K562 (cell line): ENCODE measurements around the gene G6PC2. TPM values are rescaled to one million over a fixed set of nuclear protein-coding genes. Genes with fewer than 3 reads are reported as not detected.

ENCODE experiments used
- ATAC-seq: fragments of 200-7000 bp; cut with Tn5 transposase; 3 replicates; pipeline ENCODE4 v1.9.1; 2020; ENCODE audit warnings: moderate library complexity
- BruUV-seq: library from RNA; stranded (reverse); fragments of 400-500 nt; replicated peaks from 2 replicates; lab custom pipeline; 2021; lab: Mats Ljungman, UMichigan
- CTCF ChIA-PET: fragments of 300-600 bp; formaldehyde crosslinking; extraction: SDS; loops from one replicate; lab custom pipeline; 2021; ENCODE audit warnings: low intra/inter-chr PET ratio; lab: Yijun Ruan, JAX
- POLR2A ChIA-PET: fragments of 300-600, 350-650 bp; sonication (Branson Sonifier 250); formaldehyde crosslinking; extraction: SDS; loops from one replicate; lab custom pipeline; 2021; ENCODE audit warnings: antibody characterized with exemption, inconsistent platforms; lab: Yijun Ruan, JAX
- DNase-seq, 4 experiments: peaks; one replicate each; pipeline versions ENCODE4 v3.0.0 to v3.0.0-alpha.2; 2011 to 2018; ENCODE audit warnings: low spot score in 3 of 4, mixed read lengths in 3 of 4; ENCODE audit errors: extremely low read depth in 1 of 4
- FAIRE-seq: peaks from 2 replicates; lab custom pipeline; 2011; peaks lifted over from hg19 to GRCh38; lab: Jason Lieb, UNC
- H2AFZ ChIP-seq: 2 replicates; pipeline ENCODE4 v1.6.0; 2011; ENCODE audit warnings: low read depth, low read length, control low read depth, inconsistent platforms
- H3K27ac ChIP-seq: fragments of 200-600 bp; 3 replicates; pipeline ENCODE4 v1.8.0; 2011; ENCODE audit warnings: low read depth, mild to moderate bottlenecking, control low read depth, inconsistent platforms, low read length, moderate library complexity, mixed read lengths; ENCODE audit errors: extremely low read depth
- H3K27me3 ChIP-seq, 2 experiments: fragments of 300-600 bp in 1 of 2; 2 replicates in 1 of 2; 3 replicates in 1 of 2; pipeline versions ENCODE4 v1.6.0 to v1.8.0; 2011; ENCODE audit warnings: inconsistent platforms in 2 of 2, low read length in 2 of 2, mild to moderate bottlenecking in 1 of 2, mixed read lengths in 1 of 2, moderate library complexity in 1 of 2; ENCODE audit not compliant: control insufficient read depth in 2 of 2, insufficient read depth in 2 of 2
- H3K36me3 ChIP-seq: fragments of 300-600 bp; 3 replicates; pipeline ENCODE4 v1.8.0; 2011; ENCODE audit warnings: mild to moderate bottlenecking, low read length, inconsistent platforms; ENCODE audit not compliant: control insufficient read depth, insufficient read depth
- H3K4me1 ChIP-seq, 2 experiments: fragments of 200-600 bp in 1 of 2; replicated peaks in 1 of 2; 2 replicates in 1 of 2; 3 replicates in 1 of 2; pipeline versions ENCODE4 v1.5.1 to v1.8.0; 2011; ENCODE audit warnings: inconsistent platforms in 2 of 2, low read length in 2 of 2, mild to moderate bottlenecking in 1 of 2, mixed read lengths in 1 of 2, moderate library complexity in 1 of 2; ENCODE audit not compliant: control insufficient read depth in 2 of 2, insufficient read depth in 2 of 2
- H3K4me2 ChIP-seq: 2 replicates; pipeline ENCODE4 v1.6.1; 2011; ENCODE audit warnings: low read length, control low read depth, inconsistent platforms, mixed read lengths; ENCODE audit not compliant: insufficient read depth
- H3K4me3 ChIP-seq: fragments of 200-600 bp; sonication (generic), shearing (Covaris generic); 2 replicates; pipeline ENCODE4 v1.5.1; 2016; ENCODE audit warnings: control low read depth, inconsistent platforms
- H3K79me2 ChIP-seq: fragments of 200-600 bp; 3 replicates; pipeline ENCODE4 v1.8.0; 2011; ENCODE audit warnings: low read length, inconsistent platforms; ENCODE audit not compliant: control insufficient read depth, insufficient read depth
- H3K9ac ChIP-seq, 2 experiments: 2 replicates each; pipeline versions ENCODE4 v1.6.0 to v1.6.1; 2011; ENCODE audit warnings: low read depth in 2 of 2, low read length in 2 of 2, control low read depth in 1 of 2, inconsistent platforms in 1 of 2, mild to moderate bottlenecking in 1 of 2, mixed read lengths in 1 of 2; ENCODE audit not compliant: insufficient read depth in 1 of 2
- H3K9me1 ChIP-seq: one replicate; pipeline ENCODE4 v1.6.0; 2011; ENCODE audit warnings: inconsistent platforms, mild to moderate bottlenecking, low read length, moderate library complexity; ENCODE audit not compliant: control insufficient read depth, insufficient read depth
- H3K9me3 ChIP-seq: replicated peaks from 2 replicates; pipeline ENCODE4 v1.5.1; 2011; ENCODE audit warnings: low read depth, low read length, inconsistent platforms; ENCODE audit not compliant: control insufficient read depth, insufficient read depth
- H4K20me1 ChIP-seq: replicated peaks from 2 replicates; pipeline ENCODE4 v1.6.1; 2011; ENCODE audit warnings: low read length, inconsistent platforms, mixed read lengths; ENCODE audit not compliant: control insufficient read depth, insufficient read depth
- CBFB ChIP-seq: sonication (generic); formaldehyde crosslinking; IDR thresholded peaks from 2 replicates; pipeline ENCODE4 v1.4.0; 2020; ENCODE audit warnings: mild to moderate bottlenecking, missing genetic modification reagents
- FOS ChIP-seq: IDR thresholded peaks from 3 replicates; pipeline ENCODE4 v1.6.1; 2011; ENCODE audit not compliant: insufficient read length; ENCODE audit errors: extremely low read depth
- FOXJ3 ChIP-seq: sonication (generic); formaldehyde crosslinking; IDR thresholded peaks from 2 replicates; pipeline ENCODE4 v1.4.0; 2020; ENCODE audit warnings: mild to moderate bottlenecking, missing genetic modification reagents
- GABPB2 ChIP-seq: fragments of 250-450 bp; sonication (Bioruptor Pico); conservative IDR thresholded peaks from 2 replicates; pipeline ENCODE4 v1.5.1; 2021; ENCODE audit warnings: mild to moderate bottlenecking
- HDAC8 ChIP-seq: fragments of 450-650 bp; IDR thresholded peaks from 2 replicates; pipeline ENCODE4 v1.6.1; 2016; ENCODE audit warnings: mild to moderate bottlenecking, missing genetic modification characterization, moderate library complexity, missing compliant biosample characterization
- HIVEP1 ChIP-seq: fragments of 250-450 bp; sonication (Bioruptor Pico); IDR thresholded peaks from 2 replicates; pipeline ENCODE4 v1.4.0; 2020; ENCODE audit warnings: mild to moderate bottlenecking
- MCM3 ChIP-seq: fragments of 450-650 bp; IDR thresholded peaks from 2 replicates; pipeline ENCODE4 v1.6.1; 2016
- MTA3 ChIP-seq: fragments of 450-650 bp; formaldehyde crosslinking; IDR thresholded peaks from 2 replicates; pipeline ENCODE4 v1.6.1; 2017; ENCODE audit warnings: mild to moderate bottlenecking, borderline replicate concordance
- NONO ChIP-seq, 2 experiments: fragments of 200-400 bp in 1 of 2; fragments of 450-650 bp in 1 of 2; formaldehyde crosslinking in 1 of 2; IDR thresholded peaks; 2 replicates each; pipeline ENCODE4 v1.6.1; 2017; ENCODE audit warnings: low read depth in 2 of 2, mild to moderate bottlenecking in 2 of 2, moderate library complexity in 2 of 2, low read length in 1 of 2
- PHF20 ChIP-seq: fragments of 450-650 bp; IDR thresholded peaks from 2 replicates; pipeline ENCODE4 v1.6.1; 2018; ENCODE audit not compliant: partially characterized antibody
- PML ChIP-seq: IDR thresholded peaks from 2 replicates; pipeline ENCODE4 v1.6.1; 2012; ENCODE audit warnings: low read length, inconsistent platforms
- RBM25 ChIP-seq: fragments of 200-400 bp; formaldehyde crosslinking; IDR thresholded peaks from 2 replicates; pipeline ENCODE4 v1.6.1; 2018; ENCODE audit warnings: low read length, low read depth, moderate library complexity; ENCODE audit not compliant: severe bottlenecking
- SMARCB1 ChIP-seq: IDR thresholded peaks from 2 replicates; pipeline ENCODE4 v1.6.1; 2011; ENCODE audit warnings: improper control_type of control experiment, low read depth; ENCODE audit not compliant: insufficient read length
- STAT5A ChIP-seq: IDR thresholded peaks from 2 replicates; pipeline ENCODE4 v1.6.1; 2012; ENCODE audit warnings: low read length, inconsistent platforms, borderline replicate concordance
- WGBS: fragments of 100-300 bp; shearing (Covaris generic); methylation state at CpG from one replicate; pipeline ENCODE4 v1.1.6; 2016; ENCODE audit warnings: low coverage, mixed read lengths; ENCODE audit not compliant: insufficient coverage; ENCODE audit errors: missing lambda C conversion rate; 5-methylcytosine and 5-hydroxymethylcytosine counted together
- in situ Hi-C: fragments of 300-500 bp; cut with MboI; formaldehyde crosslinking; loops from 4 replicates; pipeline ENCODE4 v1.15.0; 2018; ENCODE audit warnings: inconsistent platforms, mixed read lengths
- intact Hi-C: fragments of 100-400 bp; cut with micrococcal nuclease; formaldehyde crosslinking; loops from 2 replicates; pipeline ENCODE4 v1.14.2; 2022
- polyA plus RNA-seq, 8 experiments: library from polyadenylated mRNA; depleted of rRNA in 4 of 8; stranded (reverse) in 5 of 8; unstranded in 3 of 8; fragments of >200 nt; fragmentation: Nextera tagmentation in 2 of 8; fragmentation: Illumina TruSeq in 1 of 8; extraction: Ambion mirVana in 2 of 8; extraction: Trizol in 1 of 8; gene quantifications; 2 replicates each; pipeline versions ENCODE4 v1.2.1 to v1.2.3, GENCODE V29; 2011 to 2014; ENCODE audit warnings: inconsistent platforms in 1 of 8, missing spikeins in 1 of 8
- total RNA-seq, 7 experiments: library from RNA; depleted of rRNA in 6 of 7; stranded (reverse); fragments of >200 nt in 6 of 7; fragmentation: Illumina TruSeq in 2 of 7; extraction: Trizol in 2 of 7; gene quantifications; 2 replicates each; pipeline versions ENCODE4 v1.2.1 to v1.2.3, GENCODE V29; 2011 to 2021; ENCODE audit warnings: low replicate concordance in 1 of 7
- TF ChIP-seq, protein P1 (sequence below): fragments of 450-650 bp; IDR thresholded peaks from 2 replicates; pipeline ENCODE4 v1.6.1; 2016
- TF ChIP-seq, protein P2 (sequence below): fragments of 250-450 bp; sonication (Bioruptor Pico); IDR thresholded peaks from 2 replicates; pipeline ENCODE4 v1.4.0; 2020; ENCODE audit warnings: mild to moderate bottlenecking
- TF ChIP-seq, protein P3 (sequence below): IDR thresholded peaks from 3 replicates; pipeline ENCODE4 v1.6.1; 2011; ENCODE audit warnings: borderline replicate concordance, mild to moderate bottlenecking; ENCODE audit not compliant: insufficient read length, insufficient read depth
- TF ChIP-seq, protein P4 (sequence below), 2 experiments: IDR thresholded peaks in 1 of 2; conservative IDR thresholded peaks in 1 of 2; 2 replicates each; pipeline ENCODE4 v1.6.1; 2016; ENCODE audit warnings: low read depth in 2 of 2, mild to moderate bottlenecking in 1 of 2, missing compliant biosample characterization in 1 of 2, missing genetic modification characterization in 1 of 2, moderate library complexity in 1 of 2

The G6PC2 gene
- total and polyA plus RNA-seq, 9 of the 15 experiments (the other 6 are each of a cell fraction or from before 2014, with no cell fraction given): 0.03 to 0.15 TPM; not detected in 7

DNA sequence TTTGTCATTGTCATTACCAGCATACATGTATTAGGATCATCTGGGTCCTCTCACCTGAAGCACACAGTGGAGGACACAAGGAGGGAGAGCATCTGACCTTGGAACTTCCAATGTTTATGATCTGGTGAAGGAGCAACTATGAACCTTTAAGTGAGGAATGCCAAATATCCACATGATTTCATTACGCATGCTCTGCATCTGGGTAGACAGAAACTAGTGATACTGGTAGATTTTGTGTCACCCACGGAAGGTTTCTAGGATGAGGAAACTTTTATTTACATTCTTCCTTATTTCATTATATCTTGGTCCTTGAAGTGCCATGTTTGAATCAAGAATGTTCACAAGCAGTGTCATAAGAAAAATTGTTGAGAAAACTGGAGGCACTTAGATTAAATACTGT is 42.9 kb upstream of the G6PC2 start:
- H2AFZ ChIP-seq: no peak overlapping the region
- H3K36me3 ChIP-seq: peaks cover 88% of the 10 kb centered on the region
- H3K4me3 ChIP-seq: no peak overlapping the region
- H3K4me1 ChIP-seq: peaks cover 0 to 5% of the 10 kb centered on the region in 2 experiments; a peak in 3 of 5 replicates
- POLR2A ChIA-PET: interaction anchor here (0.8 kb wide), 1 partner anchor 65 kb away, joined by 3 read pairs; no protein-coding TSS in a partner anchor
- no peaks in the 10 kb centered on the region for H3K27me3 ChIP-seq
- 91% methylated on average over 2 of the region's 2 CpGs for WGBS
- DNase-seq (no peak), FAIRE-seq (no peak), ATAC-seq (no peak)
- no peaks in the 10 kb centered on the region; the same call in 1 of the 2 replicates for H3K9me3 ChIP-seq
- no peak overlapping the region for H3K9ac ChIP-seq
- H3K9me1 ChIP-seq: no peaks in the 10 kb centered on the region
- TF ChIP-seq, protein P1, sequence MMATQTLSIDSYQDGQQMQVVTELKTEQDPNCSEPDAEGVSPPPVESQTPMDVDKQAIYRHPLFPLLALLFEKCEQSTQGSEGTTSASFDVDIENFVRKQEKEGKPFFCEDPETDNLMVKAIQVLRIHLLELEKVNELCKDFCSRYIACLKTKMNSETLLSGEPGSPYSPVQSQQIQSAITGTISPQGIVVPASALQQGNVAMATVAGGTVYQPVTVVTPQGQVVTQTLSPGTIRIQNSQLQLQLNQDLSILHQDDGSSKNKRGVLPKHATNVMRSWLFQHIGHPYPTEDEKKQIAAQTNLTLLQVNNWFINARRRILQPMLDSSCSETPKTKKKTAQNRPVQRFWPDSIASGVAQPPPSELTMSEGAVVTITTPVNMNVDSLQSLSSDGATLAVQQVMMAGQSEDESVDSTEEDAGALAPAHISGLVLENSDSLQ: no peak
- TF ChIP-seq RBM25: no peak
- TF ChIP-seq, protein P2, sequence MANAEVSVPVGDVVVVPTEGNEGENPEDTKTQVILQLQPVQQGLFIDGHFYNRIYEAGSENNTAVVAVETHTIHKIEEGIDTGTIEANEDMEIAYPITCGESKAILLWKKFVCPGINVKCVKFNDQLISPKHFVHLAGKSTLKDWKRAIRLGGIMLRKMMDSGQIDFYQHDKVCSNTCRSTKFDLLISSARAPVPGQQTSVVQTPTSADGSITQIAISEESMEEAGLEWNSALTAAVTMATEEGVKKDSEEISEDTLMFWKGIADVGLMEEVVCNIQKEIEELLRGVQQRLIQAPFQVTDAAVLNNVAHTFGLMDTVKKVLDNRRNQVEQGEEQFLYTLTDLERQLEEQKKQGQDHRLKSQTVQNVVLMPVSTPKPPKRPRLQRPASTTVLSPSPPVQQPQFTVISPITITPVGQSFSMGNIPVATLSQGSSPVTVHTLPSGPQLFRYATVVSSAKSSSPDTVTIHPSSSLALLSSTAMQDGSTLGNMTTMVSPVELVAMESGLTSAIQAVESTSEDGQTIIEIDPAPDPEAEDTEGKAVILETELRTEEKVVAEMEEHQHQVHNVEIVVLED (CRISPR knock-in tag): no peak
- TF ChIP-seq MTA3: no peak
- no peak for TF ChIP-seq HDAC8
- no peak for TF ChIP-seq MCM3
- no peak for TF ChIP-seq NONO (IDR thresholded peaks at IDR 0.05; ENCODE audit: low read depth in 2 of 2, low read length in 1 of 2)
- no peak for TF ChIP-seq PML
- TF ChIP-seq FOS: no peak
- no peak for TF ChIP-seq SMARCB1
- no peak for TF ChIP-seq FOXJ3 (CRISPR knock-in tag)
- no peak for TF ChIP-seq GABPB2 (CRISPR knock-in tag)
- no peak for TF ChIP-seq STAT5A
- no peak for TF ChIP-seq CBFB (CRISPR knock-in tag)
- TF ChIP-seq, protein P3, sequence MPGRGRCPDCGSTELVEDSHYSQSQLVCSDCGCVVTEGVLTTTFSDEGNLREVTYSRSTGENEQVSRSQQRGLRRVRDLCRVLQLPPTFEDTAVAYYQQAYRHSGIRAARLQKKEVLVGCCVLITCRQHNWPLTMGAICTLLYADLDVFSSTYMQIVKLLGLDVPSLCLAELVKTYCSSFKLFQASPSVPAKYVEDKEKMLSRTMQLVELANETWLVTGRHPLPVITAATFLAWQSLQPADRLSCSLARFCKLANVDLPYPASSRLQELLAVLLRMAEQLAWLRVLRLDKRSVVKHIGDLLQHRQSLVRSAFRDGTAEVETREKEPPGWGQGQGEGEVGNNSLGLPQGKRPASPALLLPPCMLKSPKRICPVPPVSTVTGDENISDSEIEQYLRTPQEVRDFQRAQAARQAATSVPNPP: no peak
- TF ChIP-seq HIVEP1 (CRISPR knock-in tag): no peak
- TF ChIP-seq, protein P4, sequence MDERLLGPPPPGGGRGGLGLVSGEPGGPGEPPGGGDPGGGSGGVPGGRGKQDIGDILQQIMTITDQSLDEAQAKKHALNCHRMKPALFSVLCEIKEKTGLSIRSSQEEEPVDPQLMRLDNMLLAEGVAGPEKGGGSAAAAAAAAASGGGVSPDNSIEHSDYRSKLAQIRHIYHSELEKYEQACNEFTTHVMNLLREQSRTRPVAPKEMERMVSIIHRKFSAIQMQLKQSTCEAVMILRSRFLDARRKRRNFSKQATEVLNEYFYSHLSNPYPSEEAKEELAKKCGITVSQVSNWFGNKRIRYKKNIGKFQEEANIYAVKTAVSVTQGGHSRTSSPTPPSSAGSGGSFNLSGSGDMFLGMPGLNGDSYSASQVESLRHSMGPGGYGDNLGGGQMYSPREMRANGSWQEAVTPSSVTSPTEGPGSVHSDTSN (CRISPR knock-in tag; IDR thresholded peaks at IDR 0.05; ENCODE audit: low read depth): no peak
- TF ChIP-seq, protein P4 (tag; conservative IDR thresholded peaks at IDR 0.05; ENCODE audit: low read depth): no peak
- no peak for TF ChIP-seq PHF20
- BruUV-seq: no TSS peak
- intact Hi-C loops (no loop called here), in situ Hi-C loops (no loop called here)
- H4K20me1 ChIP-seq: no peaks in the 10 kb centered on the region
- CTCF ChIA-PET: no interaction called here
- no peak overlapping the region for H3K4me2 ChIP-seq
- no peak overlapping the region for H3K27ac ChIP-seq
- H3K79me2 ChIP-seq: no peaks in the 10 kb centered on the region
